CD8-positive, alpha-beta memory T cell (primary cell): ENCODE data around the gene LIME1. TPM values are rescaled to one million over a fixed set of nuclear protein-coding genes. Genes with fewer than 3 reads are reported as not detected.
A peak's percentile ranks its signal among the peaks of the same experiment; 100 is the strongest.
"Not testable (repeated sequence)": the region's sequence is repeated elsewhere in the genome, so short reads cannot be mapped to it uniquely, and the experiment has no call there.

Experiments used
- CTCF ChIA-PET: fragments of 350-600 bp; sonication (Branson Sonifier 250); formaldehyde crosslinking; loops from one replicate; lab custom pipeline; 2021; ENCODE audit warnings: antibody characterized with exemption; lab: Charles Lee
- POLR2A ChIA-PET: fragments of 350-600 bp; sonication (Branson Sonifier 250); formaldehyde crosslinking; loops from one replicate; lab custom pipeline; 2021; ENCODE audit warnings: antibody characterized with exemption; lab: Charles Lee
- DNase-seq, 5 donors: peaks; one replicate each; pipeline versions ENCODE4 v3.0.0 to v3.0.0-alpha.2; 2020 to 2022; ENCODE audit warnings: mixed read lengths in 1 of 5
- H3K27ac ChIP-seq: one replicate; pipeline ENCODE4 v1.7.0; 2013; ENCODE audit warnings: low read depth, mild to moderate bottlenecking, low read length, moderate library complexity
- H3K27me3 ChIP-seq: 2 replicates; pipeline ENCODE4 v1.7.0; 2013; ENCODE audit warnings: low read length, mild to moderate bottlenecking; ENCODE audit not compliant: insufficient read depth, poor library complexity, severe bottlenecking
- H3K36me3 ChIP-seq: 2 replicates; pipeline ENCODE4 v1.7.0; 2013; ENCODE audit warnings: mild to moderate bottlenecking, low read length, moderate library complexity; ENCODE audit not compliant: insufficient read depth
- H3K4me1 ChIP-seq: 2 replicates; pipeline ENCODE4 v1.7.0; 2013; ENCODE audit warnings: mild to moderate bottlenecking, low read length, moderate library complexity; ENCODE audit not compliant: insufficient read depth
- H3K4me3 ChIP-seq: 2 replicates; pipeline ENCODE4 v1.7.0; 2013; ENCODE audit warnings: mild to moderate bottlenecking, low read length
- H3K9me3 ChIP-seq: 2 replicates; pipeline ENCODE4 v1.7.0; 2013; ENCODE audit warnings: mild to moderate bottlenecking, low read length
- H3K27ac Mint-ChIP-seq, 8 donors: one replicate each; pipeline ENCODE4 v1.8.0; 2020 to 2021; ENCODE audit warnings: mixed read lengths in 8 of 8, mild to moderate bottlenecking in 6 of 8, inconsistent platforms in 3 of 8, moderate library complexity in 3 of 8
- H3K27me3 Mint-ChIP-seq, 2 donors: one replicate each; pipeline ENCODE4 v1.8.0; 2020 to 2021; ENCODE audit warnings: mixed read lengths in 2 of 2, mild to moderate bottlenecking in 1 of 2, moderate library complexity in 1 of 2
- H3K36me3 Mint-ChIP-seq, 3 donors: one replicate each; pipeline ENCODE4 v1.8.0; 2020 to 2021; ENCODE audit warnings: mixed read lengths in 3 of 3, inconsistent platforms in 1 of 3, mild to moderate bottlenecking in 1 of 3
- H3K4me1 Mint-ChIP-seq, 3 donors: one replicate each; pipeline ENCODE4 v1.8.0; 2020 to 2021; ENCODE audit warnings: mixed read lengths in 3 of 3, inconsistent platforms in 1 of 3, mild to moderate bottlenecking in 1 of 3
- H3K4me3 Mint-ChIP-seq, 7 donors: one replicate each; pipeline ENCODE4 v1.8.0; 2020 to 2021; ENCODE audit warnings: mixed read lengths in 7 of 7, mild to moderate bottlenecking in 6 of 7, moderate library complexity in 4 of 7, inconsistent platforms in 2 of 7
- H3K9me3 Mint-ChIP-seq, 5 donors: one replicate each; pipeline ENCODE4 v1.8.0; 2020 to 2022; ENCODE audit warnings: mixed read lengths in 5 of 5, mild to moderate bottlenecking in 3 of 5, moderate library complexity in 2 of 5, inconsistent platforms in 1 of 5
- polyA plus RNA-seq: library from polyadenylated mRNA; unstranded; fragments of 300-500 nt; fragmentation: Illumina TruSeq; gene quantifications from one replicate; pipeline ENCODE4 v1.2.3, GENCODE V29; 2021
- total RNA-seq, 2 experiments: library from RNA; stranded (reverse); gene quantifications; one replicate each; pipeline ENCODE4 v1.2.3, GENCODE V29; 2021

Gene LIME1
- total and polyA plus RNA-seq, 3 experiments from 2014 or later: 18.4 to 366 (median 19.6) TPM

- Histone ChIP-seq H3K27me3 (no peaks in the 10 kb centered on the region), H3K4me1 (no peaks in the 10 kb centered on the region), H3K27ac (no peak overlapping the region), H3K4me3 (no peak overlapping the region), H3K9me3 (no peaks in the 10 kb centered on the region), H3K36me3 (no peaks in the 10 kb centered on the region)
- H3K4me1 Mint-ChIP-seq: peaks cover 0 to 3% (median 3%) of the 10 kb centered on the region in 3 donors
- H3K4me3 Mint-ChIP-seq: no peak overlapping the region
- H3K9me3 Mint-ChIP-seq: no peaks in the 10 kb centered on the region
- ChIA-PET POLR2A (no interaction called here), CTCF (interaction anchor here (2.1 kb wide), 1 partner anchor 9 kb away, joined by 5 read pairs; no protein-coding TSS in a partner anchor)
- H3K36me3 Mint-ChIP-seq: no peaks in the 10 kb centered on the region
- peaks cover 0 to 2% of the 10 kb centered on the region in 2 donors for H3K27me3 Mint-ChIP-seq
- DNase-seq: no peak
- H3K27ac Mint-ChIP-seq: peak overlapping the region in 1 of 8 donors; percentile 38
Observed at GRCh38 chr20:63772781-63773518, 36.5 kb downstream of the LIME1 start.

GRCh38 chr20:63773571-63774241 is 37.2 kb downstream of the LIME1 start:
- no peak for DNase-seq
- Histone ChIP-seq H3K27ac (no peak overlapping the region), H3K9me3 (no peaks in the 10 kb centered on the region), H3K4me3 (no peak overlapping the region), H3K27me3 (no peaks in the 10 kb centered on the region), H3K36me3 (no peaks in the 10 kb centered on the region), H3K4me1 (no peaks in the 10 kb centered on the region)
- Mint-ChIP-seq H3K27me3 (no peaks in the 10 kb centered on the region), H3K27ac (peak overlapping the region in 2 of 8 donors; percentile 72 to 74), H3K4me1 (peaks cover 0 to 3% (median 3%) of the 10 kb centered on the region in 3 donors), H3K9me3 (no peaks in the 10 kb centered on the region), H3K4me3 (no peak overlapping the region), H3K36me3 (no peaks in the 10 kb centered on the region)
- CTCF ChIA-PET: interaction anchor here (1.7 to 2.7 kb wide), 3 partner anchors 8 to 66 kb away, joined by 3 to 10 read pairs (median 5); partner anchors contain the start of genes ARFRP1 and ZGPAT
- POLR2A ChIA-PET: no interaction called here

- no peaks in the 10 kb centered on the region for H3K36me3 Mint-ChIP-seq
- no peaks in the 10 kb centered on the region for H3K27me3 ChIP-seq
- no peak for DNase-seq
- POLR2A ChIA-PET: no interaction called here
- CTCF ChIA-PET: interaction anchor here (0.9 to 2.7 kb wide), 7 partner anchors 9 to 205 kb away, joined by 3 to 10 read pairs (median 3); partner anchors contain the start of genes ARFRP1, SAMD10 and ZGPAT
- peak overlapping the region in 2 of 8 donors; percentile 72 to 74 for H3K27ac Mint-ChIP-seq
- no peaks in the 10 kb centered on the region for H3K9me3 ChIP-seq
- no peaks in the 10 kb centered on the region for H3K27me3 Mint-ChIP-seq
- no peak overlapping the region for H3K4me3 ChIP-seq
- peak overlapping the region in 2 of 7 donors; percentile 34 to 40 for H3K4me3 Mint-ChIP-seq
- H3K36me3 ChIP-seq: no peaks in the 10 kb centered on the region
- no peaks in the 10 kb centered on the region for H3K9me3 Mint-ChIP-seq
- H3K27ac ChIP-seq: no peak overlapping the region
- H3K4me1 ChIP-seq: no peaks in the 10 kb centered on the region
- H3K4me1 Mint-ChIP-seq: peaks cover 0 to 3% (median 3%) of the 10 kb centered on the region in 3 donors
Observed at GRCh38 chr20:63774306-63774705, 37.8 kb downstream of the LIME1 start.

GRCh38 chr20:63775096-63775978 is 38.9 kb downstream of the LIME1 start:
- no peak overlapping the region for H3K27ac ChIP-seq
- no peaks in the 10 kb centered on the region for H3K27me3 Mint-ChIP-seq
- no peak overlapping the region for H3K27ac Mint-ChIP-seq
- no peaks in the 10 kb centered on the region for H3K36me3 Mint-ChIP-seq
- H3K4me1 Mint-ChIP-seq: peaks cover 0 to 6% (median 5%) of the 10 kb centered on the region in 3 donors
- peak overlapping the region in 4 of 7 donors; percentile 23 to 75 (median 34) for H3K4me3 Mint-ChIP-seq
- H3K9me3 ChIP-seq: no peaks in the 10 kb centered on the region
- H3K4me3 ChIP-seq: no peak overlapping the region
- H3K27me3 ChIP-seq: no peaks in the 10 kb centered on the region
- no peaks in the 10 kb centered on the region for H3K36me3 ChIP-seq
- no peaks in the 10 kb centered on the region for H3K4me1 ChIP-seq
- ChIA-PET POLR2A (no interaction called here), CTCF (interaction anchor here (0.8 to 2.7 kb wide), 10 partner anchors 8 to 204 kb away, joined by 3 to 10 read pairs (median 3); partner anchors contain the start of genes ARFRP1, SAMD10 and ZGPAT)
- H3K9me3 Mint-ChIP-seq: no peaks in the 10 kb centered on the region
- DNase-seq: peak in 4 of 5 donors; percentile 21 to 58 (median 28)

GRCh38 chr20:63776875-63777274 is 40.4 kb downstream of the LIME1 start:
- H3K27ac ChIP-seq, H3K4me3 ChIP-seq, H3K27me3 ChIP-seq, CTCF ChIA-PET, H3K27me3 Mint-ChIP-seq, H3K36me3 ChIP-seq, H3K9me3 Mint-ChIP-seq, H3K4me1 ChIP-seq, H3K27ac Mint-ChIP-seq, DNase-seq, H3K9me3 ChIP-seq, H3K36me3 Mint-ChIP-seq: not testable (repeated sequence)
- Mint-ChIP-seq H3K4me1 (peaks cover 5 to 14% (median 8%) of the 10 kb centered on the region in 3 donors), H3K4me3 (peak overlapping the region in 1 of 7 donors; percentile 65)
- POLR2A ChIA-PET: interaction anchor here (0.5 kb wide), 1 partner anchor 217 kb away, joined by 4 read pairs; no protein-coding TSS in a partner anchor

GRCh38 chr20:63777614-63778013 is 41.1 kb downstream of the LIME1 start:
- Histone ChIP-seq H3K36me3 (no peaks in the 10 kb centered on the region), H3K4me1 (peaks cover 15% of the 10 kb centered on the region), H3K27me3 (no peaks in the 10 kb centered on the region), H3K9me3 (no peaks in the 10 kb centered on the region), H3K27ac (no peak overlapping the region), H3K4me3 (no peak overlapping the region)
- H3K4me1 Mint-ChIP-seq: peaks cover 12 to 22% (median 16%) of the 10 kb centered on the region in 3 donors
- CTCF ChIA-PET: no interaction called here
- no peaks in the 10 kb centered on the region for H3K9me3 Mint-ChIP-seq
- no peaks in the 10 kb centered on the region for H3K36me3 Mint-ChIP-seq
- no peak for DNase-seq
- H3K4me3 Mint-ChIP-seq: no peak overlapping the region
- POLR2A ChIA-PET: interaction anchor here (0.5 kb wide), 1 partner anchor 217 kb away, joined by 4 read pairs; no protein-coding TSS in a partner anchor
- no peaks in the 10 kb centered on the region for H3K27me3 Mint-ChIP-seq
- peak overlapping the region in 1 of 8 donors; percentile 23 for H3K27ac Mint-ChIP-seq

- Mint-ChIP-seq H3K27me3 (no peaks in the 10 kb centered on the region), H3K27ac (peak overlapping the region in 1 of 8 donors; percentile 57), H3K9me3 (no peaks in the 10 kb centered on the region), H3K4me3 (peak overlapping the region in 1 of 7 donors; percentile 63), H3K4me1 (peaks cover 14 to 23% (median 17%) of the 10 kb centered on the region in 3 donors), H3K36me3 (no peaks in the 10 kb centered on the region)
- DNase-seq: no peak
- H3K9me3 ChIP-seq: no peaks in the 10 kb centered on the region
- ChIA-PET POLR2A (interaction anchor here (0.6 to 0.9 kb wide), 2 partner anchors 20 to 37 kb away, joined by 3 to 4 read pairs; no protein-coding TSS in a partner anchor), CTCF (interaction anchor here (1.5 kb wide), 1 partner anchor 41 kb away, joined by 4 read pairs; the partner anchor contains the start of gene LIME1)
- H3K27me3 ChIP-seq: no peaks in the 10 kb centered on the region
- H3K4me3 ChIP-seq: no peak overlapping the region
- H3K4me1 ChIP-seq: peaks cover 17% of the 10 kb centered on the region
- H3K36me3 ChIP-seq: no peaks in the 10 kb centered on the region
- H3K27ac ChIP-seq: no peak overlapping the region
Observed at GRCh38 chr20:63778034-63778752, 41.7 kb downstream of the LIME1 start.
